Right atrium auricular region (tissue), 2 donors: ENCODE measurements around the gene PROP1. TPM values are rescaled to one million over a fixed set of nuclear protein-coding genes. Genes with fewer than 3 reads are reported as not detected.
"Not testable (repeated sequence)": the region's sequence is repeated elsewhere in the genome, so short reads cannot be mapped to it uniquely, and the experiment has no call there.

Source experiments
- DNase-seq: peaks from one replicate; pipeline ENCODE4 v3.0.0-alpha.2; 2019; ENCODE audit warnings: low spot score
- H3K27ac ChIP-seq, 2 donors: fragments of 200-600 bp; sonication (generic); 1 replicate in 1 of 2; 2 replicates in 1 of 2; pipeline ENCODE4 v1.5.1; 2016 to 2019
- H3K27me3 ChIP-seq, 2 donors: fragments of 200-600 bp; sonication (generic); one replicate each; pipeline versions ENCODE4 v1.5.1 to v1.6.0; 2017 to 2019
- H3K36me3 ChIP-seq: fragments of 200-600 bp; sonication (generic); one replicate; pipeline ENCODE4 v1.5.1; 2016
- H3K4me1 ChIP-seq, 2 donors: fragments of 200-600 bp; sonication (generic); one replicate each; pipeline versions ENCODE4 v1.5.1 to v1.6.0; 2017 to 2019
- H3K4me3 ChIP-seq, 2 donors: fragments of 200-600 bp; sonication (generic); 1 replicate in 1 of 2; 2 replicates in 1 of 2; pipeline ENCODE4 v1.5.1; 2017 to 2019; ENCODE audit warnings: mild to moderate bottlenecking in 1 of 2, moderate library complexity in 1 of 2
- H3K9me3 ChIP-seq, 2 donors: fragments of 200-600 bp; sonication (generic); one replicate each; pipeline ENCODE4 v1.5.1; 2019
- total RNA-seq, 2 donors: library from RNA; depleted of rRNA; stranded (reverse); fragments of >200 nt; gene quantifications; one replicate each; pipeline ENCODE4 v1.1.0, GENCODE V29; 2016
- TF ChIP-seq, protein P1 (sequence below), 2 donors: fragments of 200-600 bp; sonication (generic); IDR thresholded peaks; one replicate each; pipeline ENCODE4 v1.5.1; 2019; ENCODE audit warnings: antibody characterized with exemption in 2 of 2

The PROP1 gene
- not detected for total RNA-seq

GRCh38 chr5:177995691-177996595 is at the start of gene PROP1:
Gene PROP1, minus strand, starts transcription at chr5:177996242. Its CDS starts 309 bp downstream, at chr5:177995933.
- DNase-seq = peak; percentile 18
- Histone ChIP-seq H3K27me3 (no peaks in the 10 kb centered on the region), H3K4me3 (no peak within 1 kb of the TSS), H3K4me1 (no peaks in the 10 kb centered on the region), H3K9me3 (no peaks in the 10 kb centered on the region), H3K27ac (no peak within 1 kb of the TSS), H3K36me3 (no peaks in the 10 kb centered on the region)
- TF ChIP-seq, protein P1, sequence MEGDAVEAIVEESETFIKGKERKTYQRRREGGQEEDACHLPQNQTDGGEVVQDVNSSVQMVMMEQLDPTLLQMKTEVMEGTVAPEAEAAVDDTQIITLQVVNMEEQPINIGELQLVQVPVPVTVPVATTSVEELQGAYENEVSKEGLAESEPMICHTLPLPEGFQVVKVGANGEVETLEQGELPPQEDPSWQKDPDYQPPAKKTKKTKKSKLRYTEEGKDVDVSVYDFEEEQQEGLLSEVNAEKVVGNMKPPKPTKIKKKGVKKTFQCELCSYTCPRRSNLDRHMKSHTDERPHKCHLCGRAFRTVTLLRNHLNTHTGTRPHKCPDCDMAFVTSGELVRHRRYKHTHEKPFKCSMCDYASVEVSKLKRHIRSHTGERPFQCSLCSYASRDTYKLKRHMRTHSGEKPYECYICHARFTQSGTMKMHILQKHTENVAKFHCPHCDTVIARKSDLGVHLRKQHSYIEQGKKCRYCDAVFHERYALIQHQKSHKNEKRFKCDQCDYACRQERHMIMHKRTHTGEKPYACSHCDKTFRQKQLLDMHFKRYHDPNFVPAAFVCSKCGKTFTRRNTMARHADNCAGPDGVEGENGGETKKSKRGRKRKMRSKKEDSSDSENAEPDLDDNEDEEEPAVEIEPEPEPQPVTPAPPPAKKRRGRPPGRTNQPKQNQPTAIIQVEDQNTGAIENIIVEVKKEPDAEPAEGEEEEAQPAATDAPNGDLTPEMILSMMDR (IDR thresholded peaks at IDR 0.05) = no peak

DNA sequence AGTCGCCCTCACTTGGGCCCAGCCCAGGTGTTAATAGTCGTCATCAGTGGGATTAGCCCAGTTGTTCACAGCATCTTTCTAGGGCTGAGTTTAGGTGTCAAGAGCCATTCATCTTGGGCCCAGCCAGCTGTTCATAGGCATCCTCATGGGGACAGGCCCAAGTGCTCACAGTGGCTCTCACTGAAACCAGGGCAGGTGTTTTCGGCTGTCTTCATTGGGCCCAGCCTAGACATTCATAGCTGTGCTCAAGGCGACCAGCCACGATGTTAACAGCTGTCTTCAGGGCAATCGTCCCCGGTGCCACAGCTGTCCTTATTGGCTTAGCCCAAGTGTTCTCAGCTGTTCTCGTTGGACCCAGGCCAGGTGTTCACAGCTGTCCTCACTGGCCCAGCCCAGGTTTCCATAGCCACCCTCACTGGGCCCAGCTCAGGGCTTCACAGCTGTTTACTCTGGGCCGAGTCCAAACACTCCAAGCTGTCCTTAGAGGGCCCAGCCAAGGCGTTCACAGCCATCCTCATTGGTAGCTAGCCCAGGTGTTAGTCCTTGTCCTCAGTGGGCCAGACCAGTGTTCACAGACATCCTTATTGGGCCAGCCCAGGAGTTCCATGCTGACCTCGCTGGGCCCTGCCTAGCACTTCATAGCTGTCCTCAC is 23.5 kb upstream of the PROP1 start:
- H3K36me3 ChIP-seq, H3K27ac ChIP-seq, H3K4me1 ChIP-seq, H3K27me3 ChIP-seq, H3K4me3 ChIP-seq, DNase-seq, H3K9me3 ChIP-seq: not testable (repeated sequence)

DNA sequence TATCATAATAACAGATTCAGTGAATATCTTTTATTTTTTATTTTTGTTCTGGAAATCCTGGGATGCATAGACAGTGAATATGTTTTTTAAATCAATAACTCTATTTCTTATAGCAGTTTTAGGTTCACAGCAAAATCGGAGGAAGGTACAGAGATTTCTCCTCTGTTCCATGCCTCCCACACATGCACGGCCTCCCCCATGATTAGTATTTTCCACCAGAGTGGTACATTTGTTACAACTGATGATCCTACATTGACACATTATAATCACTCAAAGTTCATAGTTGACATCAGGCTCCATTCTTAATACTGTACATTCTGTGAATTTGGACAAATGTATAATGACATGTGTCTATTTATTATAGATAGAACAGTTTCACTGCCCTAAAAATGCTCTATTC is 16.7 kb upstream of the PROP1 start:
- not testable (repeated sequence) for H3K9me3 ChIP-seq, H3K4me1 ChIP-seq, H3K27ac ChIP-seq, H3K4me3 ChIP-seq, H3K27me3 ChIP-seq, H3K36me3 ChIP-seq, DNase-seq

DNA sequence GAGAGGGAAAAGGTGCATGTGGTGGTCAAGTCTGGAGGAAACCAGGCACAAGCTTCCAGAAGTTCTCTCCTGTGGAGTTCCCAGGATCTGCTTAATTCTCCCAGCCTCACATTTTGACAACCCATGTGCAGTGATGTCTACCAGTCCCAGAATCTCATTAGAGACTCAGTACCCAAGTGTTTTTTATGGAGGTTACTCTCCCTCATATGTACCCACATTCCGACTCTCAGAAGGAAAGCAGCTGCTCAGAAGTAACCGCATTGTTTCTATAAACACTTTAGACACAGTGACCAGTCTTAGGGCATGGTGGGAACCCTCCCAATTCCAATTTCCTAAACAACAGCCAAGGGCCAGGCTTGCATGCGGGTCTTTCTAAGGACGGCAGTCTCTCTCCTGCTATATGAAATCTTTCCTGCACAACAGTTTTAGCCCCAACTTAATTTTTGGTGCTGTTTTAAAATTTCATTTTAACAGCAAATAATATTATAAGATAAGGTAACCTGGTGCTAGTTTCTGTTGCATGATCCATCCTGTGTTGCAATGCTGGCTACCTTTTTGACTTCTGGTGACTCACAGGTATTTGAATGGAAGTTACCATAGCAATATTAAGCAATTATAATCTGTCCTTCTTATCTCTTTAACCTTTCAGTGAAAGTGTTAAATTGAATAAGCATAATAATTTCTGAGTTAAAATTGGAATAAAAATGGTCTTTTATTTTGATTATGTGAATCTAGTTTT is 15.9 kb upstream of the PROP1 start:
- not testable (repeated sequence) for H3K9me3 ChIP-seq, H3K36me3 ChIP-seq, H3K4me1 ChIP-seq, H3K27me3 ChIP-seq, H3K27ac ChIP-seq, DNase-seq, H3K4me3 ChIP-seq

- H3K4me3 ChIP-seq = peak overlapping the region in 1 of 2 donors; percentile 48
Measured at GRCh38 chr5:178007272-178007671, 11.2 kb upstream of the PROP1 start.

DNA sequence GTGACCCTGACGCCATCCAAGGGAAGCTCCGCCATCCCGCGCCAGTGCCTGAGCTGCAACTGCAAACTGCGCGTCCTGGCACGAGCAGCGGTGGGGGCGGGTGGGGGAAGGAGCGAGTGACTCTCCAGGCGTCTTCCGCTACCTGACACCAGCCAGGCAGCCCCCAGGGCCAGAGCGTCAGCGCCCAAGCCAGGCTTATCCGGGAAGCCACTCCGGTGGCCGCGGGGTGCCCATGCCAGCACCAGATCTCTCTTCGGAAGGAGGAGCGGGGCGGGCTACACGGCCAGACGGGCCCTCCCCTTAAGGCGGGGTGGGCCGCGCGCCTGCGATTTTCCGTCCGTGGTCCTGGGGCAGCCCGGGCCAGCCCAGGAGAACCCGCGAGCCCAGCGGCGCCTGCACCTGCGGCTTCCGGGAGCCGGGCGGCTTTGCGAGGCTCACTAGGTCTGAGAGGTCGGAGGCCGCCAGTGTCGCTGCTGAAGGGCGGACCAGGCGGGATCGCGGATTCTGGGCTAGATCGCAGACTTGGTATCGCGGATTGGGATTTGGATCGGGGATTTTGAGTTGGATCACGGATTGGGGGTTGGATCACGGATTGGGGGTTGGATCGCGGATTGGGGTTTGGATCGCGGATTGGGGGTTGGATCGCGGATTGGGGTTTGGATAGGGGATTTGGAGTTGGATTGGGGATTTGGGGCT is 10.6 kb upstream of the PROP1 start:
- peak; percentile 11 for DNase-seq
- peak overlapping the region in 1 of 2 donors; percentile 48 for H3K4me3 ChIP-seq
- not testable (repeated sequence) for H3K27ac ChIP-seq, H3K27me3 ChIP-seq, H3K9me3 ChIP-seq, H3K36me3 ChIP-seq, H3K4me1 ChIP-seq

More at GRCh38 chr5:178007272-178007671, 11.2 kb upstream of the PROP1 start:
- H3K4me1 ChIP-seq, H3K9me3 ChIP-seq, H3K36me3 ChIP-seq, H3K27ac ChIP-seq, H3K27me3 ChIP-seq: not testable (repeated sequence)
- DNase-seq = peak; percentile 16

DNA sequence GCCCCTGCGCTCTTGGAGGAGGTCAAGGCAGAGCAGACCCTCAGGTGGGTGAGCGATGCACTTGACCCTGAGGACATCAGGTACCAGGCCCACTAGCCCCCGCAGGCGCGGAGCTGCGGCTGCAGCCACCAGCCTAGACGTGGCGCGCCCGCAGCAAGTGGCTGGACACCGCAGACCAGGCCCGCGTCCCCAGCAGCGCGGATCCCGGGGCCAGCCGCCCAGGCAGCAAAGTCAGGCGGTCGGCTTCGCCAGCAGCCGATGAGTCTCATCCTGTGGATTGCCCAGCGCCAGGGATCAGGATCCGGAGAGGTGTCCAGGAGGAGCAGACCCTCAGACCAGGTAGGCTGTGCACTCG is 10.1 kb upstream of the PROP1 start:
- not testable (repeated sequence) for H3K4me1 ChIP-seq, H3K27ac ChIP-seq, H3K36me3 ChIP-seq, H3K27me3 ChIP-seq, DNase-seq, H3K4me3 ChIP-seq, H3K9me3 ChIP-seq

GRCh38 chr5:177997846-177998245 is 1.8 kb upstream of the PROP1 start:
- TF ChIP-seq, protein P1 (IDR thresholded peaks at IDR 0.05) = no peak
- no peak overlapping the region for H3K27ac ChIP-seq
- peak; percentile 1 for DNase-seq
- H3K27me3 ChIP-seq = no peaks in the 10 kb centered on the region
- H3K9me3 ChIP-seq = no peaks in the 10 kb centered on the region
- no peaks in the 10 kb centered on the region for H3K36me3 ChIP-seq
- H3K4me3 ChIP-seq = no peak overlapping the region
- no peaks in the 10 kb centered on the region for H3K4me1 ChIP-seq
